HG03280 (cell line): ENCODE results near the gene HSF2.
A peak's percentile ranks its signal among the peaks of the same experiment; 100 is the strongest.

Source experiments
- ATAC-seq: cut with Tn5 transposase; IDR thresholded peaks from one replicate; pipeline ENCODE4 v1.9.1; 2021; ENCODE audit warnings: mild to moderate bottlenecking, moderate library complexity; ENCODE audit not compliant: unreplicated experiment

Gene HSF2

DNA sequence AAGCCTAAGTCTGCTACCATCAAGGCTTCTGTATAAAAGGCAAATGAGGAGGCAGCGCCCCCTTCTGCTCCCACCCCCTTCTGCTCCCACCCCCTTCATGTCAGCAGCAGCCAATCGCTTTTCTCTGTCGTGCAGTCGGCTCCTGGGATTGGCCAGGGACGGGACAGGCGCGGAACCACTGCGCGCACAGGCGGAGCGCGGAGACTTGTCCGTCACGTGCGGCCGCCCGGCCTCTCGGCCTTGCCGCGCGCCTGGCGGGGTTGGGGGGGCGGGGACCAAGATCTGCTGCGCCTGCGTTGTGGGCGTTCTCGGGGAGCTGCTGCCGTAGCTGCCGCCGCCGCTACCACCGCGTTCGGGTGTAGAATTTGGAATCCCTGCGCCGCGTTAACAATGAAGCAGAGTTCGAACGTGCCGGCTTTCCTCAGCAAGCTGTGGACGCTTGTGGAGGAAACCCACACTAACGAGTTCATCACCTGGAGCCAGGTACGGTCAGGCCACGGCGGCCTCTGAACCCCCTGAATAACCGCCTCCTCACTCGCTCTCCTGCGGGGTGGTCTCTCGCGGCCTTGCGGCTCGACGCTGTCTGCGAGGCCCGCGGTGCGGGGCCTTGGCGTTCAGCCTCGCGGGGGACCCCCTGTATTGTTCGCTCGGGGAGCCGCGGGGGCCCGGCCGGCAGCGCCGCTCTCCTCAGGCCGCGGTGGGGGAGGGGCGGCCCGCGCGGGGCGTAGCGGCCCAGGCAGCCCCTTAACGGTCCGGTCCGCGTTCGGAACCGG lies at the start of gene HSF2:
Gene HSF2, plus strand, starts transcription at position 305 of the 773 bp plus-strand sequence. Its CDS starts 86 bp downstream, at position 391.
- peak; percentile 99 for ATAC-seq

GRCh38 chr6:122352981-122353664 lies 46.3 kb upstream of the HSF2 start:
- no peak for ATAC-seq

DNA sequence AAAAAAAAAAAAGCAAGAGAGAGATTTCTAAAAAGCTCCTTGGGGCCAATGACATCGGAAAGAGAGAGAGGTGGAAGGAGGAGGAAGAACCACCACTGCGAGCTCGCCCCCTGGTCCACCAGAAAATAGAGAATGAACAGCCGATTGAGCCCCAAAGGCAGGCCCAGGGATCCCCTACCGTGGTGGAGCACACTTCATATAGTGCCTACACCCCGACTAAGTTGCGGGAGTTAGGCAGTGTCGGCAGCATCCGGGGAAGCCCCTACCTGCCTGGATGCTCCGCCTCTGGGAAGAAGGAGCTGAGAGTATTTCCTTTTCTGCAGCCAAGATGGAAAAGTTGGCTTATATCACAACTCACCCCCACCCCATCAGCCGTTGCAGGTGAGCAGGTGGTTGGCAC lies 38.6 kb upstream of the HSF2 start:
- no peak for ATAC-seq

GRCh38 chr6:122361314-122361979 lies 38.0 kb upstream of the HSF2 start:
- ATAC-seq, result no peak

DNA sequence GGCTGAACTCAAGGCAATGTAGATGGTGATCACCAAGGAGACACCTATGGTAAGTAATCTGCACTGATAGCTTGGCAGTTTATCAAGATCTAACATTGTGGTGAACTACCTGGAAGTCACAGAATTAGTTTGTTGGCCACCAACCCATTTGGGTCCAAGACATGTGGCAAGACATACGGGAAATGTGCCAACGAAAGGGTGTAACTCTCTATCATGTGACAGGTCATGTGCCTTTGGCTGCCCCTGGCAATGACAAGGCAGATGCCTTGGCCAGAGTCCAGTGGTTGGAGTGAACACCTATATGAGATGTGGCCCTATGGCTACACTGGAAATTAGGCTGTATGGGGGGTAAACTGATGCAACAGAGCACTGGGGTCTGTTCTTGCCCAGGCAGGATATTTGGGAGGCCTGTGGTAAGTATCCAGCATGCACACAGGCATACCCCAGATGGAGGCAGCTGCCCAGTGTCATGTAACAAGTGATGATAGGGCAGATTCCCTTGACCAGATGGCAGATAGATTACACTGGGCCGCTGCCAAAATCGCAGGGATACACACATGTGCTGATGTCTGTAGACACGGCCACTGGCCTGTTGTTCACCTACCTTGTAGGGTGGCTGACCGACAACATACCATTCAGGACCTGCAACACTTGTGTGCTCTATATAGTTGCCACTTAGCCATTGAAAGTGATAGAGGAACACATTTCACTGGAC lies 35.5 kb upstream of the HSF2 start:
- ATAC-seq, result no peak

- no peak for ATAC-seq
Measured at GRCh38 chr6:122365775-122366403, 33.6 kb upstream of the HSF2 start.

DNA sequence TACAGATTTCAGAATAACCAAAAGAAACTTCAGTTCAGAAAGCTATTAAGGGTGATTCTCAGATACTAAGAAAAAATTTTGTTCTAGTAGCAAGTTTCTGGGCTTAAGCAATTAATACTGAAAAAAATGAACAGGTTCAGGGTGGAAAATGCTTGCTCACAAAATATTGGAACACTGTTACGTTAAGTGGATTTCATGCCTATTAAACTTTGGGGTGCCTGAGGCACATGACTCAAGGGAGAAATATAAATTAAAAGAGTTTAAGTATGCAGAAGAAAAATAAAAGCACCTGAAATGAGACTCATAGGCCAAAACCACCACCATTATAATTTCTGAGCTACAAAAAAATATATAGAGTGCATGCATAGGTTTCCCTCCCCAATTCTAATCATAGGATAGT lies 32.3 kb upstream of the HSF2 start:
- ATAC-seq, result no peak

DNA sequence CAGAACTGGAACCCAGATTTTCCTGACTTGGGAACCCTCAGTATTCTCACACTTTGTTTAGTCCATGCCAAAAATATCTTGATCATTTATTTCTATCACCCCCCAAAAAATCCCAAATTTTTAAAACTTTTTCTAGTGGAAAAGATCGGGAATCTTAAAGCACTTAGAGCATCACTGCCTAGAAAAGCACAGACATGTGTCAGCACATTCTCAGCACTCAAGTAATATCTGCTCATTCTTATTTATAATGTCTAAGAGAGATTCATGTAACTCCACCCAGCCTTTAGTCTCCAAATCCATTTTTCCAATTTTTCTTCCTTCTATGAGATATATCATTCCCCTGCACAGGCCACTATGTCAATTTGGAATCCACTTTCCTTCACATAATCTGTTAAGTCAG lies 29.9 kb upstream of the HSF2 start:
- no peak for ATAC-seq

DNA sequence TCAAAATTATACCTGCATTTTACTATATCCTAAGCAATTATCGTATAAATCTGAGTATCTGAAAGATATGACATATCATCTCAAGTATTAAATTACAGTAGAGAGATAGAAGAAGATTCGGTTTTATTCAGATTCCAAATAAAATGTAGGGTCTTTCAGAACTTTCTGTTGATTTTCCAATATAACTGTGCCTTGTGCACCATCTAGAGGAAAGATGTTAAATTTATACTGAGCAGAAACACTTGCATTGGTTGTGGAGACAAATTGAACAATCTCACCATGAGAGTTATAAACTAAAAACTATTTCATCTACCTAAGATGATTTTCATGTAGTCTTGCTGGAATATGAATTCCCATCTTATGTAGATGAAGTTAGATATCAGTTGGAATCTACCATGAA lies 26.8 kb upstream of the HSF2 start:
- ATAC-seq, result no peak

DNA sequence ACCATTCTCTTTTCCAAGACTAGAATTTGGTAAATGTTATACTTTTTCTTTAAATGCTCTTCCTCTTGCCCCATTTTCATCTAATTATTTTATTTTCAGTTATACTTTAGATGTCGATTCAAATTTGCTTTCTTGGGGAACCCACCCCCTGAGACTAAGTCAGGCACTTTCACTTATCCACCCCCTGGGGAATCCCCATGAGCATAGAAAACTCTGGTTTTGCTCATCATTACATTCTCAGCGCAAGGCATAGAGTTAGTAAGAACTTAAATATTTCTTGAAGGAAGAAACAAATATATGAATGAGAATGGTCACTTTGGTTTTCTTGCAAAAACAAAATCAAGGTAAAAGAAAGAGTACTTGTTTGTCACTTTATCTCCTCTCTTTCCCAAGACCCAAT lies 25.1 kb upstream of the HSF2 start:
- ATAC-seq, result no peak

GRCh38 chr6:122376246-122376645 lies 23.2 kb upstream of the HSF2 start:
- ATAC-seq, result no peak

DNA sequence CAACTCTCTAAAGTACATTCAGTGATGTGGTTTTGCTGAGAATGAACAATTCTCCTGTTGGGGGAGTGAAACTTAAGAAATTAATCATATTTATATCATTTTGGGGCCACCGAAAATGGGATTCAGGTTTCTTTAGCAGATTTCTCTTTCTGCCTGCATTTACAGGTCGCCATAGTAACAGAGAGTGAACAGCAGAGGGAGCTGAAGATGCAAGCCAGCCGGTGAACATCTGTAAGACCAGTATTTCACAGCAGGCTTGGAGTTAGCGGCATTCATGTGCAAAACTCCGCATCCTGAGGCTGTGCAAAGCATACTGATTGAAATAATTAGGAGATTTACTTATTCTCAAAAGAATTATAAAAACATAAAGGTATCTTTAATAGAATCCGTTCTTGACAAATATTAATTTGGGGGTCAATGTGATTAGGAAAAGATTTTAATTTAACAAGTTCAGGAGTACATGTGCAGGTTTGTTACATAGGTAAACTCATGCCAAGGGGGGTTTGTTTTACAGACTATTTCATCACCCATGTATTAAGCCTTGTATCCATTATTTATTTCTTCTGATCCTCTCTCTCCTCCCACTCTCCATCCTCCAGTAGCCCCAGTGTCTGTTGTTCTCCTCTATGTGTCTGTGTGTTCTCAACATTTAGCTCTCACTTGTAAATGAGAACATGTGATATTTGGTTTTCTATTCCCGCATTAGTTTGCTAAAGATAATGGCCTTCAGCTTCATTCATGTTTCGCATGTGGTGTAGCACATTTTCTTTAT lies 17.8 kb upstream of the HSF2 start:
- ATAC-seq, result peak; percentile 100

GRCh38 chr6:122385857-122386612 lies 13.4 kb upstream of the HSF2 start:
- no peak for ATAC-seq

DNA sequence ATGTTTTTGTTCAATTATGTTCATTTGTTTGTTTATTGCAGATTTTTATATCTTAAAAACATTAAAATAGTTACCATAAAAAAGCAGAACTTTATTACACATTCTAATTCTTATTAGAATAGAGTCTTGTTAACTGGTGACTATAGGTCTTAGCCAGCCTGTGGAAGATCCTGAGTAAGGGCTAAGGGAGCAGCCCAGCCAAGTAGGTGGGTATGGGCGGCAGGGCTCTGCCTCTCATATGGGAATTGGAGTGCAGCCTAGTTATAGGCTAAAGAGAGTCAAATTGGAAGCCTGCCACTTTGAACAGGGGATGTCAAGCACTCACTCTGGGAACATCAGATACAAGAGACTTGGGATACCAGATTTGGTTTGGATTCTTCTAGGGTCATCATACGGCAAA lies 10.5 kb upstream of the HSF2 start:
- no peak for ATAC-seq

GRCh38 chr6:122389704-122390372 lies 9.6 kb upstream of the HSF2 start:
- no peak for ATAC-seq

- ATAC-seq, result no peak
Measured at GRCh38 chr6:122392564-122393350, 6.7 kb upstream of the HSF2 start.

GRCh38 chr6:122393351-122393896 lies 6.0 kb upstream of the HSF2 start:
- ATAC-seq, result no peak

- ATAC-seq, result no peak
Measured at GRCh38 chr6:122394016-122394415, 5.4 kb upstream of the HSF2 start.
